Fibroblast of the aortic adventitia (primary cell): ENCODE results near the gene SCAPER. TPM values are rescaled to one million over a fixed set of nuclear protein-coding genes. Genes with fewer than 3 reads are reported as not detected.
"Not testable (repeated sequence)": the region's sequence is repeated elsewhere in the genome, so short reads cannot be mapped to it uniquely, and the experiment has no call there.

Experiments used
- DNase-seq: peaks from one replicate; pipeline ENCODE4 v3.0.0-alpha.2; 2010; ENCODE audit warnings: low read depth
- H3K4me3 ChIP-seq: 2 replicates; pipeline ENCODE4 v1.5.1; 2011; ENCODE audit warnings: low read depth, mild to moderate bottlenecking, control low read depth, low read length, moderate library complexity
- CTCF ChIP-seq: IDR thresholded peaks from 2 replicates; pipeline ENCODE4 v1.5.1; 2011; ENCODE audit warnings: mild to moderate bottlenecking, low read length, control low read depth, inconsistent platforms; ENCODE audit not compliant: insufficient read depth
- total RNA-seq: library from RNA; depleted of rRNA; stranded (reverse); fragments of >200 nt; gene quantifications from 2 replicates; pipeline ENCODE4 v1.2.3, GENCODE V29; 2012; ENCODE audit warnings: low replicate concordance

Gene SCAPER
- total RNA-seq, 1 donor: 16.3 TPM

- TF ChIP-seq CTCF: no peak
- peak; percentile 9 for DNase-seq
- H3K4me3 ChIP-seq: no peak overlapping the region
Observed at GRCh38 chr15:76913737-76914136, 8.6 kb upstream of the SCAPER start.

- TF ChIP-seq CTCF: no peak
- no peak for DNase-seq
- no peak overlapping the region for H3K4me3 ChIP-seq
Observed at GRCh38 chr15:76912430-76912829, 7.3 kb upstream of the SCAPER start.

GRCh38 chr15:76905855-76906254, 715 bp upstream of the SCAPER start:
- peak overlapping the region; percentile 86 for H3K4me3 ChIP-seq
- TF ChIP-seq CTCF: no peak
- no peak for DNase-seq

GRCh38 chr15:76904461-76905012, 603 bp downstream of the SCAPER start:
- peak overlapping the region; percentile 86 for H3K4me3 ChIP-seq
- peak; percentile 10 for DNase-seq
- TF ChIP-seq CTCF: no peak

- TF ChIP-seq CTCF: peak; percentile 35
- DNase-seq: peak; percentile 40
- no peak overlapping the region for H3K4me3 ChIP-seq
Observed at GRCh38 chr15:76903251-76903681, 1.9 kb downstream of the SCAPER start.

- no peak for TF ChIP-seq CTCF
- no peak overlapping the region for H3K4me3 ChIP-seq
- no peak for DNase-seq
Observed at GRCh38 chr15:76901965-76902364, 3.2 kb downstream of the SCAPER start.

GRCh38 chr15:76899931-76900310, 5.2 kb downstream of the SCAPER start:
- not testable (repeated sequence) for H3K4me3 ChIP-seq, DNase-seq

GRCh38 chr15:76899176-76899930, 5.8 kb downstream of the SCAPER start:
- not testable (repeated sequence) for DNase-seq, H3K4me3 ChIP-seq
